ENCODE measurements around the gene IFT25. TPM values are rescaled to one million over a fixed set of nuclear protein-coding genes. Genes with fewer than 3 reads are reported as not detected.

IFT25 gene
- total RNA-seq, 4 donors from 2014 or later = 2.4 to 9.1 (median 2.9) TPM

DNA sequence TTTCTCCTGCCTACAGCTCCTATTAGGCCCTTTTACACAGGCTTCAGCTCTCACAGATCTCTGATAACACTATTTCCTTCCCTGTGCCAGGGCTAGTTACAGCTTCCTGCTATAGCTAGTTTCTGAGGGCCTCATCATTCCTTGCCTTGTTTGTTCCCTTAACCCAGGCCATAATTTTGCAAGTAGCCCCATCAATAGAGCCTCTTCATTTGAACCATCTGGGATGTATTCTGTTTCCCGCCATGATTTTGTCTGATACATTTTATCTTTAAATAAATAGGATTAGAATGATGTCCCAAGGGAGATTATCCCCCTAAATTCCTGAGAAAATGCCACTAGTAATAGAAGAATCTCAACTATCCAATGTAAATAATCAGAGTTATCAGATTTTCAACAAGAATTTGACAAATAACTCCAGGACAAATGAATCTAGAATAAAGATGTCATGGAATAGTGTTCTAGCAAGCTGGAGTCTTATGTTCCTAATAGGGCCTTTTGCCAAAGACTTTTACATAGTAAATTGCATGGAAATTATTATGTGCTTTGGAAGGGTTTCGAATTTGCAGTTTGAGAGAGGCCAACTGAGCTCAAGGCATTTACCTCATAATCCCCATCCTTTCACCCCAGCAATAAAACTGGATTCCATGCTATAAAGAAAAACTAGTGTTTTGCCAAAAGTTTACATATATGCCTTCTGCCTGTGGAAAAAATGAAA, 16.1 kb downstream of the IFT25 start:
- Histone ChIP-seq H3K4me1 (no peaks in the 10 kb centered on the region), H3K4me3 (no peak overlapping the region), H3K36me3 (no peaks in the 10 kb centered on the region), H3K9me3 (no peaks in the 10 kb centered on the region), H3K27me3 (no peaks in the 10 kb centered on the region), H3K27ac (no peak overlapping the region)
- no peak for ATAC-seq
- in situ Hi-C loops (cut with MboI; ENCODE audit: low sequenced_read_pairs in 4 of 4) = no loop called here
- TF ChIP-seq POLR2A (IDR thresholded peaks at IDR 0.05) = no peak
- TF ChIP-seq, protein P1, sequence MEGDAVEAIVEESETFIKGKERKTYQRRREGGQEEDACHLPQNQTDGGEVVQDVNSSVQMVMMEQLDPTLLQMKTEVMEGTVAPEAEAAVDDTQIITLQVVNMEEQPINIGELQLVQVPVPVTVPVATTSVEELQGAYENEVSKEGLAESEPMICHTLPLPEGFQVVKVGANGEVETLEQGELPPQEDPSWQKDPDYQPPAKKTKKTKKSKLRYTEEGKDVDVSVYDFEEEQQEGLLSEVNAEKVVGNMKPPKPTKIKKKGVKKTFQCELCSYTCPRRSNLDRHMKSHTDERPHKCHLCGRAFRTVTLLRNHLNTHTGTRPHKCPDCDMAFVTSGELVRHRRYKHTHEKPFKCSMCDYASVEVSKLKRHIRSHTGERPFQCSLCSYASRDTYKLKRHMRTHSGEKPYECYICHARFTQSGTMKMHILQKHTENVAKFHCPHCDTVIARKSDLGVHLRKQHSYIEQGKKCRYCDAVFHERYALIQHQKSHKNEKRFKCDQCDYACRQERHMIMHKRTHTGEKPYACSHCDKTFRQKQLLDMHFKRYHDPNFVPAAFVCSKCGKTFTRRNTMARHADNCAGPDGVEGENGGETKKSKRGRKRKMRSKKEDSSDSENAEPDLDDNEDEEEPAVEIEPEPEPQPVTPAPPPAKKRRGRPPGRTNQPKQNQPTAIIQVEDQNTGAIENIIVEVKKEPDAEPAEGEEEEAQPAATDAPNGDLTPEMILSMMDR (IDR thresholded peaks at IDR 0.05 in 4 of 5, conservative IDR thresholded peaks at IDR 0.05 in 1 of 5) = no peak
- no peak for DNase-seq
- intact Hi-C loops (cut with DNase I; ENCODE audit: low total_unique reads) = no loop called here

DNA sequence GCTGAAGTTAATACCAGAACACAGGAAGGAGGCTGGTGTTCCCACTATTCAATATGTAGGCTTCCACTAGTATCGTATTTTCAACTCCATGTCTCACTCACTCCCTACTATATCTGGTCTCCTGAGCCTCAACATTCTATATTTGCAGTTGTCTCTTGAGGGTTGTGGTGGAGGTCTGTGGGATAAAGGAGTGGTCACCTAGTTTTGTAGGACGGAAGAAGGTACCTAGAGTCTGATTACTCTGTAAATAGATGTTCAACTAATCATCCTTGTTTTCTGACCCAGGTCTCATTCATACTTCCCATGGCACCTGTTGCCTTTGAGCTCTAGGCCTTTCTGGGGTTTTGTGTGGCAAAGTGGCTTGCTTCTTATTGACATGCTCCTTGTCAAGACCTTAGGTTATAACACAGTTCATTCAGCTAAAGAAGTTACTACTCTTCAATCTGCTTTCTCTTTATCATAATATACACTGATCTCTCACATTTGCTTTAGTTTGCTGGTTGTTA, 18.1 kb downstream of the IFT25 start:
- intact Hi-C loops (cut with DNase I; ENCODE audit: low total_unique reads) = no loop called here
- Histone ChIP-seq H3K36me3 (no peaks in the 10 kb centered on the region), H3K27ac (no peak overlapping the region), H3K4me1 (no peaks in the 10 kb centered on the region), H3K27me3 (no peaks in the 10 kb centered on the region), H3K4me3 (no peak overlapping the region), H3K9me3 (no peaks in the 10 kb centered on the region)
- in situ Hi-C loops (cut with MboI; ENCODE audit: low sequenced_read_pairs in 4 of 4) = no loop called here
- DNase-seq = no peak
- no peak for ATAC-seq
- TF ChIP-seq POLR2A (IDR thresholded peaks at IDR 0.05) = no peak
- TF ChIP-seq, protein P1 (IDR thresholded peaks at IDR 0.05 in 4 of 5, conservative IDR thresholded peaks at IDR 0.05 in 1 of 5) = no peak

DNA sequence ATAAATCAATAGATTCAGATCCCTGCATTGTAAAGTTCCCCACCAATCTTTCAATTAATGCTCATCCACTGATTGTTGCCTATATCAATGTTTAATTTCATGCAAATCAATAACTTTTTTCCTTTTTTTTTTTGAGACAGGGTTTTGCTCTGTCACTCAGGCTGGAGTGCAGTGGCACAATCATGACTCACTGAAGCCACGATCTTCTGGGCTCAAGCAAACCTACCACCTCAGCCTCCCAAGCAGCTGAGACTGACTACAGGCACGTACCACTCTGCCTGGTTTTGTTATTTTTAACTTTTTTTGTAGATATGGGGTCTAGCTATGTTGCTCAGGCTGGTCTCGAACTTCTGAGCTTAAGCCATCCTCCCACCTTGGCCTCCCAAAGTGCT, 25.8 kb downstream of the IFT25 start:
- Histone ChIP-seq H3K27me3 (no peaks in the 10 kb centered on the region), H3K4me3 (no peak overlapping the region), H3K4me1 (no peaks in the 10 kb centered on the region), H3K9me3 (no peaks in the 10 kb centered on the region), H3K36me3 (no peaks in the 10 kb centered on the region), H3K27ac (no peak overlapping the region)
- intact Hi-C loops (cut with DNase I; ENCODE audit: low total_unique reads) = no loop called here
- ATAC-seq (no peak), DNase-seq (no peak)
- no peak for TF ChIP-seq POLR2A (IDR thresholded peaks at IDR 0.05)
- TF ChIP-seq, protein P1 (IDR thresholded peaks at IDR 0.05 in 4 of 5, conservative IDR thresholded peaks at IDR 0.05 in 1 of 5) = no peak
- in situ Hi-C loops (cut with MboI; ENCODE audit: low sequenced_read_pairs in 4 of 4) = no loop called here

- Histone ChIP-seq H3K36me3 (no peaks in the 10 kb centered on the region), H3K9me3 (no peaks in the 10 kb centered on the region), H3K27me3 (no peaks in the 10 kb centered on the region), H3K27ac (no peak overlapping the region), H3K4me1 (no peaks in the 10 kb centered on the region), H3K4me3 (no peak overlapping the region)
- TF ChIP-seq POLR2A (IDR thresholded peaks at IDR 0.05) = no peak
- TF ChIP-seq, protein P1 (IDR thresholded peaks at IDR 0.05 in 4 of 5, conservative IDR thresholded peaks at IDR 0.05 in 1 of 5) = no peak
- ATAC-seq (no peak), DNase-seq (no peak)
- intact Hi-C loops (cut with DNase I; ENCODE audit: low total_unique reads) (no loop called here), in situ Hi-C loops (cut with MboI; ENCODE audit: low sequenced_read_pairs in 4 of 4) (no loop called here)
Observed at GRCh38 chr1:53918343-53918742, 27.2 kb downstream of the IFT25 start.
